ENCODE data around the gene MEN1. TPM values are rescaled to one million over a fixed set of nuclear protein-coding genes. Genes with fewer than 3 reads are reported as not detected.

MEN1 gene
- total RNA-seq, 2 experiments from 2014 or later, result 35.8 to 37.0 TPM

GRCh38 chr11:64762674-64763525, 47.5 kb downstream of the MEN1 start:
- no peak for DNase-seq
- no peaks in the 10 kb centered on the region for H3K27me3 Mint-ChIP-seq
- H3K27ac Mint-ChIP-seq, result peak overlapping the region; percentile 88
- peak overlapping the region; percentile 54 for H3K4me3 Mint-ChIP-seq
- H3K36me3 Mint-ChIP-seq, result peaks cover 46% of the 10 kb centered on the region
- H3K9me3 Mint-ChIP-seq, result no peaks in the 10 kb centered on the region
- H3K4me1 Mint-ChIP-seq, result peaks cover 71% of the 10 kb centered on the region

- H3K36me3 Mint-ChIP-seq, result peaks cover 39% of the 10 kb centered on the region
- DNase-seq, result no peak
- H3K27me3 Mint-ChIP-seq, result no peaks in the 10 kb centered on the region
- peak overlapping the region; percentile 54 for H3K4me3 Mint-ChIP-seq
- H3K9me3 Mint-ChIP-seq, result no peaks in the 10 kb centered on the region
- peaks cover 65% of the 10 kb centered on the region for H3K4me1 Mint-ChIP-seq
- peak overlapping the region; percentile 88 for H3K27ac Mint-ChIP-seq
Observed at GRCh38 chr11:64762277-64762673, 48.1 kb downstream of the MEN1 start.

- Mint-ChIP-seq H3K27me3 (no peaks in the 10 kb centered on the region), H3K4me1 (peaks cover 56% of the 10 kb centered on the region), H3K9me3 (no peaks in the 10 kb centered on the region), H3K36me3 (peaks cover 32% of the 10 kb centered on the region), H3K27ac (peak overlapping the region; percentile 83), H3K4me3 (no peak overlapping the region)
- DNase-seq, result no peak
Observed at GRCh38 chr11:64760759-64761420, 49.5 kb downstream of the MEN1 start.

GRCh38 chr11:64759722-64760719, 50.3 kb downstream of the MEN1 start, which contains the start of gene PYGM:
TSS of gene PYGM (minus strand) at chr11:64759974. CDS start at chr11:64759898, 76 bp downstream.
- Mint-ChIP-seq H3K4me3 (no peak within 1 kb of the TSS), H3K4me1 (peaks cover 48% of the 10 kb centered on the region), H3K9me3 (no peaks in the 10 kb centered on the region), H3K27me3 (no peaks in the 10 kb centered on the region), H3K27ac (peak within 1 kb of the TSS; percentile 83), H3K36me3 (peaks cover 25% of the 10 kb centered on the region)
- no peak for DNase-seq

GRCh38 chr11:64759131-64759721, 51.1 kb downstream of the MEN1 start:
- Mint-ChIP-seq H3K9me3 (no peaks in the 10 kb centered on the region), H3K4me3 (no peak overlapping the region), H3K27me3 (no peaks in the 10 kb centered on the region), H3K27ac (no peak overlapping the region), H3K36me3 (peaks cover 17% of the 10 kb centered on the region), H3K4me1 (peaks cover 40% of the 10 kb centered on the region)
- no peak for DNase-seq

- Mint-ChIP-seq H3K9me3 (no peaks in the 10 kb centered on the region), H3K27ac (no peak overlapping the region), H3K36me3 (peaks cover 12% of the 10 kb centered on the region), H3K4me3 (no peak overlapping the region), H3K4me1 (peaks cover 33% of the 10 kb centered on the region), H3K27me3 (no peaks in the 10 kb centered on the region)
- DNase-seq, result no peak
Observed at GRCh38 chr11:64758330-64759079, 51.8 kb downstream of the MEN1 start.

- Mint-ChIP-seq H3K9me3 (no peaks in the 10 kb centered on the region), H3K27ac (peak overlapping the region; percentile 3), H3K27me3 (no peaks in the 10 kb centered on the region), H3K4me1 (peaks cover 26% of the 10 kb centered on the region), H3K36me3 (peaks cover 8% of the 10 kb centered on the region), H3K4me3 (no peak overlapping the region)
- DNase-seq, result no peak
Observed at GRCh38 chr11:64757549-64758329, 52.6 kb downstream of the MEN1 start.

GRCh38 chr11:64755681-64756361, 54.5 kb downstream of the MEN1 start:
- no peaks in the 10 kb centered on the region for H3K27me3 Mint-ChIP-seq
- no peak overlapping the region for H3K4me3 Mint-ChIP-seq
- peaks cover 10% of the 10 kb centered on the region for H3K4me1 Mint-ChIP-seq
- no peaks in the 10 kb centered on the region for H3K9me3 Mint-ChIP-seq
- H3K36me3 Mint-ChIP-seq, result peaks cover 4% of the 10 kb centered on the region
- DNase-seq, result no peak
- no peak overlapping the region for H3K27ac Mint-ChIP-seq

- H3K9me3 Mint-ChIP-seq, result no peaks in the 10 kb centered on the region
- H3K27me3 Mint-ChIP-seq, result no peaks in the 10 kb centered on the region
- no peak overlapping the region for H3K4me3 Mint-ChIP-seq
- H3K4me1 Mint-ChIP-seq, result peaks cover 8% of the 10 kb centered on the region
- H3K36me3 Mint-ChIP-seq, result peaks cover 6% of the 10 kb centered on the region
- DNase-seq, result no peak
- no peak overlapping the region for H3K27ac Mint-ChIP-seq
Observed at GRCh38 chr11:64754919-64755662, 55.3 kb downstream of the MEN1 start.

- Mint-ChIP-seq H3K27me3 (no peaks in the 10 kb centered on the region), H3K4me1 (peaks cover 4% of the 10 kb centered on the region), H3K27ac (no peak overlapping the region), H3K36me3 (peaks cover 7% of the 10 kb centered on the region), H3K4me3 (no peak overlapping the region), H3K9me3 (no peaks in the 10 kb centered on the region)
- DNase-seq, result no peak
Observed at GRCh38 chr11:64754124-64754918, 56.0 kb downstream of the MEN1 start.

All from activated naive CD8-positive, alpha-beta T cell treated with anti-CD3 and anti-CD28 coated beads for 36 hours (primary cell).